Smooth muscle cell (in vitro differentiated cells): ENCODE measurements around the gene SGPL1. TPM values are rescaled to one million over a fixed set of nuclear protein-coding genes. Genes with fewer than 3 reads are reported as not detected.

ENCODE experiments used
- DNase-seq: peaks from one replicate; lab custom pipeline; 2025; ENCODE audit not compliant: unreplicated experiment; lab: John Stamatoyannopoulos, UW
- H2AFZ ChIP-seq: fragments of 200-600 bp; sonication (generic); 2 replicates; pipeline ENCODE4 v1.6.0; 2016; ENCODE audit warnings: antibody characterized with exemption, low read depth, mild to moderate bottlenecking
- H3F3A ChIP-seq: fragments of 200-600 bp; sonication (generic); 2 replicates; pipeline ENCODE4 v1.6.0; 2017; ENCODE audit warnings: antibody characterized with exemption, low read depth
- H3K27ac ChIP-seq: fragments of 200-600 bp; sonication (generic); 2 replicates; pipeline ENCODE4 v1.5.1; 2016; ENCODE audit warnings: low read depth, mild to moderate bottlenecking
- H3K27me3 ChIP-seq: fragments of 200-600 bp; sonication (generic); 2 replicates; pipeline ENCODE4 v1.6.1; 2016; ENCODE audit warnings: low read depth, mild to moderate bottlenecking
- H3K36me3 ChIP-seq: fragments of 200-600 bp; sonication (generic); 2 replicates; pipeline ENCODE4 v1.5.1; 2016; ENCODE audit warnings: low read depth
- H3K4me1 ChIP-seq: fragments of 200-600 bp; sonication (generic); 2 replicates; pipeline ENCODE4 v1.5.1; 2016; ENCODE audit warnings: low read depth
- H3K4me2 ChIP-seq: fragments of 200-600 bp; sonication (generic); 2 replicates; pipeline ENCODE4 v1.6.0; 2016; ENCODE audit warnings: mild to moderate bottlenecking
- H3K4me3 ChIP-seq: fragments of 200-600 bp; sonication (generic); 2 replicates; pipeline ENCODE4 v1.5.1; 2016; ENCODE audit warnings: mild to moderate bottlenecking
- H3K79me2 ChIP-seq: fragments of 200-600 bp; sonication (generic); 2 replicates; pipeline ENCODE4 v1.6.0; 2016; ENCODE audit warnings: low read depth, mild to moderate bottlenecking
- H3K9ac ChIP-seq: fragments of 200-600 bp; sonication (generic); 2 replicates; pipeline ENCODE4 v1.6.0; 2016; ENCODE audit warnings: low read depth
- H3K9me3 ChIP-seq: fragments of 200-600 bp; sonication (generic); replicated peaks from 2 replicates; pipeline ENCODE4 v1.5.1; 2016; ENCODE audit warnings: low read depth
- H4K20me1 ChIP-seq: fragments of 200-600 bp; sonication (generic); 2 replicates; pipeline ENCODE4 v1.6.0; 2016; ENCODE audit warnings: low read depth
- WGBS: methylation state at CpG from one replicate; pipeline ENCODE4 v1.1.7; 2016; ENCODE audit warnings: low lambda C conversion rate; 5-methylcytosine and 5-hydroxymethylcytosine counted together
- polyA plus RNA-seq: library from polyadenylated mRNA; unstranded; fragments of >200 nt; fragmentation: Nextera tagmentation; extraction: Ambion mirVana; gene quantifications from 2 replicates; pipeline ENCODE4 v1.2.1, GENCODE V29; 2016
- total RNA-seq: library from RNA; depleted of rRNA; stranded (reverse); fragments of >200 nt; gene quantifications from 2 replicates; pipeline ENCODE4 v1.2.3, GENCODE V29; 2014
- TF ChIP-seq, protein P1 (sequence below): fragments of 200-600 bp; sonication (generic); IDR thresholded peaks from 2 replicates; pipeline ENCODE4 v1.5.1; 2017; ENCODE audit warnings: borderline replicate concordance, mild to moderate bottlenecking, antibody characterized with exemption; ENCODE audit not compliant: insufficient read depth, poor library complexity, severe bottlenecking

The SGPL1 gene
- total and polyA plus RNA-seq, 2 experiments from 2014 or later: 20.0 to 41.1 TPM

GRCh38 chr10:70863470-70864160 is 47.9 kb downstream of the SGPL1 start:
- no peaks in the 10 kb centered on the region for H3K79me2 ChIP-seq
- H3K36me3 ChIP-seq: peaks cover 5% of the 10 kb centered on the region
- H3K27ac ChIP-seq: no peak overlapping the region
- H2AFZ ChIP-seq: no peak overlapping the region
- H3K9ac ChIP-seq: no peak overlapping the region
- no peak overlapping the region for H3K4me3 ChIP-seq
- H3K4me2 ChIP-seq: no peak overlapping the region
- no peaks in the 10 kb centered on the region for H3K27me3 ChIP-seq
- no peak for DNase-seq
- no peaks in the 10 kb centered on the region for H3K4me1 ChIP-seq
- TF ChIP-seq, protein P1, sequence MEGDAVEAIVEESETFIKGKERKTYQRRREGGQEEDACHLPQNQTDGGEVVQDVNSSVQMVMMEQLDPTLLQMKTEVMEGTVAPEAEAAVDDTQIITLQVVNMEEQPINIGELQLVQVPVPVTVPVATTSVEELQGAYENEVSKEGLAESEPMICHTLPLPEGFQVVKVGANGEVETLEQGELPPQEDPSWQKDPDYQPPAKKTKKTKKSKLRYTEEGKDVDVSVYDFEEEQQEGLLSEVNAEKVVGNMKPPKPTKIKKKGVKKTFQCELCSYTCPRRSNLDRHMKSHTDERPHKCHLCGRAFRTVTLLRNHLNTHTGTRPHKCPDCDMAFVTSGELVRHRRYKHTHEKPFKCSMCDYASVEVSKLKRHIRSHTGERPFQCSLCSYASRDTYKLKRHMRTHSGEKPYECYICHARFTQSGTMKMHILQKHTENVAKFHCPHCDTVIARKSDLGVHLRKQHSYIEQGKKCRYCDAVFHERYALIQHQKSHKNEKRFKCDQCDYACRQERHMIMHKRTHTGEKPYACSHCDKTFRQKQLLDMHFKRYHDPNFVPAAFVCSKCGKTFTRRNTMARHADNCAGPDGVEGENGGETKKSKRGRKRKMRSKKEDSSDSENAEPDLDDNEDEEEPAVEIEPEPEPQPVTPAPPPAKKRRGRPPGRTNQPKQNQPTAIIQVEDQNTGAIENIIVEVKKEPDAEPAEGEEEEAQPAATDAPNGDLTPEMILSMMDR: no peak
- H3F3A ChIP-seq: no peaks in the 10 kb centered on the region
- H4K20me1 ChIP-seq: no peaks in the 10 kb centered on the region
- no peaks in the 10 kb centered on the region for H3K9me3 ChIP-seq

DNA sequence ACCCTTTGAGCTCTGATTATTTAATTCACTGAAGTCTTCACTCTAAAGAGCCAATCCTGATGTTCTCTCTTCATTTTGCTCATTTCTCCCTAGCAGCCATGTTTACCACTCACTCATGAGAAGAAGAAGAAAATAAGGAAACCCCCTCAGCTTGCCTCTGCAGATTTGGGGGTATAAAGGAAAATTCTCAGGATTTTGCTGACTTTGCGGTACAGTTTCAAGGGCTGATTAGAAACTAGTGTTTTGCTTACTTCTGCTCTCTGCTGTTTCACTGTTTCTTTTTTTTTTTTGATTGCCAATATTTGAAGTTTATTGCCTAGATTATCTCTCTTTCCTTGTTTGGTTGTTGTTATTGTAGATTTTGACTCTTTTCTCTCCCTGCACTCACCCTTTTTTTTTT is 49.2 kb downstream of the SGPL1 start:
- H2AFZ ChIP-seq: no peak overlapping the region
- DNase-seq: no peak
- H3K36me3 ChIP-seq: peaks cover 5% of the 10 kb centered on the region
- H3K9ac ChIP-seq: no peak overlapping the region
- 100% methylated on average over 1 of the region's 1 CpG for WGBS
- H3K27ac ChIP-seq: no peak overlapping the region
- TF ChIP-seq, protein P1: no peak
- H3K9me3 ChIP-seq: no peaks in the 10 kb centered on the region
- H3F3A ChIP-seq: no peaks in the 10 kb centered on the region
- no peak overlapping the region for H3K4me2 ChIP-seq
- H3K79me2 ChIP-seq: no peaks in the 10 kb centered on the region
- H4K20me1 ChIP-seq: no peaks in the 10 kb centered on the region
- H3K4me3 ChIP-seq: no peak overlapping the region
- no peaks in the 10 kb centered on the region for H3K4me1 ChIP-seq
- H3K27me3 ChIP-seq: no peaks in the 10 kb centered on the region

DNA sequence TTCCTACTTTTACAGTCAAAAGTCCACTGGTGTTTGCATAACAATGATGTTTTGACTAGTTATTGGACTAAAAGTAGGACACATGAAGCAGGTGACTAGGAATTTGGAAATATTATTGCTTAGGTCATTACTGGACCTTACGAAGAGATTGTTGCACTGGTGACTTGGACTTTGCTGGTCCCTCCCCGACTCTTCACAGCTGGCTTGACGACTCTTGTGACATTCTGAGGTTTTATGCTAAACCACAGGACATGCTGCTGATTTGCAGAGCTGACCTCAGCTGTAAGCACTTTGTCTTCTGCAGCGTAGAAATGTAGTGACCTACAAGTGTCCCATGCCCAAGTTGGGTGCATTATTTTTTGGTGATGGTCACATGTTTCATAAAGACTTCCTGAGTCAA is 50.7 kb downstream of the SGPL1 start:
- Histone ChIP-seq H3K4me3 (no peak overlapping the region), H2AFZ (no peak overlapping the region), H3K27me3 (no peaks in the 10 kb centered on the region), H3K4me2 (peak overlapping the region; percentile 25), H3K27ac (peak overlapping the region; percentile 39), H3K9me3 (no peaks in the 10 kb centered on the region), H3F3A (no peaks in the 10 kb centered on the region), H3K79me2 (no peaks in the 10 kb centered on the region), H3K9ac (no peak overlapping the region), H4K20me1 (no peaks in the 10 kb centered on the region), H3K36me3 (no peaks in the 10 kb centered on the region), H3K4me1 (no peaks in the 10 kb centered on the region)
- 32% methylated on average over 4 of the region's 4 CpGs for WGBS
- no peak for DNase-seq
- TF ChIP-seq, protein P1: no peak

GRCh38 chr10:70872291-70872690 is 56.5 kb downstream of the SGPL1 start:
- Histone ChIP-seq H2AFZ (no peak overlapping the region), H3K4me3 (no peak overlapping the region), H3K27me3 (no peaks in the 10 kb centered on the region), H3K4me2 (no peak overlapping the region), H3F3A (no peaks in the 10 kb centered on the region), H4K20me1 (no peaks in the 10 kb centered on the region), H3K79me2 (no peaks in the 10 kb centered on the region), H3K4me1 (no peaks in the 10 kb centered on the region), H3K27ac (no peak overlapping the region), H3K9me3 (no peaks in the 10 kb centered on the region), H3K9ac (no peak overlapping the region), H3K36me3 (no peaks in the 10 kb centered on the region)
- TF ChIP-seq, protein P1: no peak
- DNase-seq: no peak
- 98% methylated on average over 7 of the region's 7 CpGs for WGBS
